HepG2 (cell line): ENCODE measurements around the gene C10orf120.

Experiments used
- EED ChIP-seq: sonication (generic); formaldehyde crosslinking; IDR thresholded peaks from 2 replicates; pipeline ENCODE4 v1.5.0; 2020; ENCODE audit warnings: mild to moderate bottlenecking, missing genetic modification reagents
- GATAD1 ChIP-seq: IDR thresholded peaks from 2 replicates; pipeline ENCODE4 v1.6.1; 2016; ENCODE audit warnings: missing genetic modification reagents, missing compliant biosample characterization
- KLF12 ChIP-seq: sonication (generic); formaldehyde crosslinking; IDR thresholded peaks from 2 replicates; pipeline ENCODE4 v1.4.0; 2020; ENCODE audit warnings: missing genetic modification reagents, borderline replicate concordance
- MNT ChIP-seq: fragments of 450-650 bp; IDR thresholded peaks from 2 replicates; pipeline ENCODE4 v1.6.1; 2016
- SMARCC2 ChIP-seq: fragments of 450-650 bp; IDR thresholded peaks from 2 replicates; pipeline ENCODE4 v1.6.1; 2017; ENCODE audit warnings: antibody characterized with exemption, mild to moderate bottlenecking
- ZZZ3 ChIP-seq: sonication (generic); formaldehyde crosslinking; IDR thresholded peaks from 2 replicates; pipeline ENCODE4 v1.4.0; 2020; ENCODE audit warnings: missing genetic modification reagents, mild to moderate bottlenecking, borderline replicate concordance

DNA sequence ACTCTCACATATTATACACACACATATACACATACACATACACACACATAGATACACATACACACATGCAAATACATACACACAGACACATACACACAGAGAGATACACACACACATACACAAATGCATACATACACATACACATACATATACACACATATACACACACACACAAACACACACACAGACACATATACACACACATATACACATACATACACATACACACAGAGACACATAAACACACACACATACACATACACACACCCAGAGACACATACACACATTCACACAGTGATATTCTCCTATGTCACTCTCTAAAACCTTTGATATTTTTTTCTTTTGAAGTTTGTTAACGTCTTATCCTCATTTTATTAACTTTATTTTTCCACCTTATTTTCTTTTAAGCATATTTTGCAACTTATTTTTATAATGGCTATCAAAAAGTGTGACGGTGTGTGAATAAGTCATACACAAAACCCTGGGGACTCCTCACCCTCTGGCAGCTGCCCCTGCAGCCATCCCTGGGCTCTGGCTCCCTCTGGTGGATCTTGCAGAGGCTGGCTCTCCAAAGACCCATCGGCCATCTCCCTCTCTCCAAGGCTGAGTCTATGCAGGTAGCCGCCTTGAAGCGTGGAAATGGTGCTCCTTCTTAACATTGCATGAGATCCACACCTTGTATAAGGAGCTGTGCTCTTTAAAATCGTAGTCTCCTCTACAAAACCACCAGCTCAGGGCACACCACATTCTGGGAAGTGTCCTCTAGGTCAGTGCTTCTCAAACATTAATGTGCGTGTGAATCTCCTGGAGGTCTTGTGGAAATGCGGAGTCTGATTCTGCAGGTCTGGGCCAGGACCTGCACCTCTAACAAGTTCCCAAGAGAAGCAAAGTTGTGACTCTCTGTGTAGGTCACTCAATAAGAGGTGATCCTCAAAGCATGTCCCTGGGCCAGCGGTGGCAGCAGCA is 4.1 kb upstream of the C10orf120 start:
- no peak for TF ChIP-seq ZZZ3 (CRISPR knock-in tag)
- TF ChIP-seq MNT = no peak
- TF ChIP-seq EED (CRISPR knock-in tag) = no peak
- TF ChIP-seq SMARCC2 = no peak
- no peak for TF ChIP-seq GATAD1 (CRISPR knock-in tag)
- TF ChIP-seq KLF12 (CRISPR knock-in tag) = no peak
